Prostate gland (tissue), 2 donors: Measurements from ENCODE around the gene NEU1. TPM values are rescaled to one million over a fixed set of nuclear protein-coding genes. Genes with fewer than 3 reads are reported as not detected.
"Not testable (repeated sequence)": the region's sequence is repeated elsewhere in the genome, so short reads cannot be mapped to it uniquely, and the experiment has no call there.

Source experiments
- DNase-seq: peaks from one replicate; pipeline ENCODE4 v3.0.0-alpha.2; 2019; ENCODE audit warnings: low spot score
- H3K27ac ChIP-seq, 2 donors: fragments of 200-600 bp; sonication (generic); 2 replicates each; pipeline ENCODE4 v1.5.1; 2017 to 2019
- H3K27me3 ChIP-seq: fragments of 200-600 bp; sonication (generic); replicated peaks from 2 replicates; pipeline ENCODE4 v1.5.1; 2019; ENCODE audit not compliant: insufficient read depth
- H3K36me3 ChIP-seq, 2 donors: fragments of 200-600 bp; sonication (generic); 1 replicate in 1 of 2; 2 replicates in 1 of 2; pipeline versions ENCODE4 v1.5.1 to v1.8.1; 2017 to 2019
- H3K4me1 ChIP-seq: fragments of 200-600 bp; sonication (generic); replicated peaks from 2 replicates; pipeline ENCODE4 v1.5.1; 2019
- H3K4me3 ChIP-seq, 2 donors: fragments of 200-600 bp; sonication (generic); 2 replicates each; pipeline ENCODE4 v1.5.1; 2017 to 2019
- H3K9me3 ChIP-seq: fragments of 200-600 bp; sonication (generic); 2 replicates; pipeline ENCODE4 v1.5.1; 2017
- POLR2A ChIP-seq: fragments of 450-650 bp; IDR thresholded peaks from one replicate; pipeline ENCODE4 v1.6.1; 2016; ENCODE audit warnings: antibody characterized with exemption, mild to moderate bottlenecking
- POLR2AphosphoS5 ChIP-seq: sonication (generic); formaldehyde crosslinking; IDR thresholded peaks from one replicate; pipeline ENCODE4 v1.6.1; 2017; ENCODE audit warnings: antibody characterized with exemption
- WGBS: methylation state at CpG from one replicate; pipeline ENCODE4 v1.1.5; 2018; 5-methylcytosine and 5-hydroxymethylcytosine counted together
- intact Hi-C: fragments of 100-400 bp; cut with DNase I; formaldehyde crosslinking; loops from one replicate; pipeline ENCODE4 v1.14.2; 2022
- total RNA-seq, 2 donors: library from RNA; depleted of rRNA; stranded (reverse); fragments of >200 nt; gene quantifications; one replicate each; pipeline ENCODE4 v1.1.0, GENCODE V29; 2016
- TF ChIP-seq, protein P1 (sequence below), 4 experiments: fragments of 200-600 bp in 2 of 4; fragments of 450-650 bp in 2 of 4; sonication (generic) in 2 of 4; IDR thresholded peaks; 1 replicate in 3 of 4; 2 replicates in 1 of 4; pipeline ENCODE4 v1.5.1; 2016 to 2019; ENCODE audit warnings: antibody characterized with exemption in 4 of 4, mild to moderate bottlenecking in 2 of 4, moderate library complexity in 2 of 4

The NEU1 gene
- total RNA-seq, 2 donors from 2014 or later, result 88.4 to 117 TPM

DNA sequence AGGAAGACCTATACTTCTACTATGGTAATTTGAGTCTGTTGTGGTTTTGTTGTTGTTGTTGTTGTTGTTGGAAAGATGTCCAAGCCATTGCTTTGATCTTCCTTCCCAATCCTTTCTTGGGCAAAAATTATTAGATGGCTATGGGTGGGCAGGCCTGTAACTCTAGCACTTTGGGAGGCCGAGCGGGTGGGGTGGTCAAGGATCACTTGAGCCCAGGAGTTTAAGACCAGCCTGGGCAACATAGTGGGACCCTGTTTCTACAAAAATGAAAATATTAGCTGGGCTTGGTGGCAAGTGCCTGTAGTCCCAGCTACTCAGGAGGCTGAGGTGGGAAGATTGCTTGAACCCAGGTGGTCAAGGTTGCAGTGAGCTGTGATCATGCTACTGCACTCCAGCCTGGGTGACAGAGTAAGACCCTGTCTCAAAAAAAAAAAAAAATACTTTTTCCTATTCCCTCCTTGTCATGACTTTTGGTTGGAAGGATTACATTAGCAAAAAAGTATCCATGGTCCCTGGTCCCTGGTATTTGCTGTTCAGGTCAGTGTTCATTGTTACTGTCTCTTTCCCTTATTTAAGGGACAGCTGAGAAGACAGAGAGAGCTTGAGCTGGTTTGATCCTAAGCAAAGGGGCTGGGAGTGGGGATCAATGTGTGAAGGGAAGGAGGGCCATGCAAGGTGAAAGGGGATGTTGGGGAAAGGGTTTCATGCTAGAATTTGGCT is 11.7 kb downstream of the NEU1 start:
- no peak for DNase-seq
- no peaks in the 10 kb centered on the region for H3K27me3 ChIP-seq
- H3K36me3 ChIP-seq, result no peaks in the 10 kb centered on the region
- no peaks in the 10 kb centered on the region for H3K9me3 ChIP-seq
- H3K4me3 ChIP-seq, result no peak overlapping the region
- WGBS, result 97% methylated on average over 2 of the region's 2 CpGs
- H3K4me1 ChIP-seq, result no peaks in the 10 kb centered on the region
- TF ChIP-seq, protein P1, sequence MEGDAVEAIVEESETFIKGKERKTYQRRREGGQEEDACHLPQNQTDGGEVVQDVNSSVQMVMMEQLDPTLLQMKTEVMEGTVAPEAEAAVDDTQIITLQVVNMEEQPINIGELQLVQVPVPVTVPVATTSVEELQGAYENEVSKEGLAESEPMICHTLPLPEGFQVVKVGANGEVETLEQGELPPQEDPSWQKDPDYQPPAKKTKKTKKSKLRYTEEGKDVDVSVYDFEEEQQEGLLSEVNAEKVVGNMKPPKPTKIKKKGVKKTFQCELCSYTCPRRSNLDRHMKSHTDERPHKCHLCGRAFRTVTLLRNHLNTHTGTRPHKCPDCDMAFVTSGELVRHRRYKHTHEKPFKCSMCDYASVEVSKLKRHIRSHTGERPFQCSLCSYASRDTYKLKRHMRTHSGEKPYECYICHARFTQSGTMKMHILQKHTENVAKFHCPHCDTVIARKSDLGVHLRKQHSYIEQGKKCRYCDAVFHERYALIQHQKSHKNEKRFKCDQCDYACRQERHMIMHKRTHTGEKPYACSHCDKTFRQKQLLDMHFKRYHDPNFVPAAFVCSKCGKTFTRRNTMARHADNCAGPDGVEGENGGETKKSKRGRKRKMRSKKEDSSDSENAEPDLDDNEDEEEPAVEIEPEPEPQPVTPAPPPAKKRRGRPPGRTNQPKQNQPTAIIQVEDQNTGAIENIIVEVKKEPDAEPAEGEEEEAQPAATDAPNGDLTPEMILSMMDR (IDR thresholded peaks at IDR 0.05), result no peak
- TF ChIP-seq POLR2A (no peak), POLR2AphosphoS5 (no peak)
- no peak overlapping the region for H3K27ac ChIP-seq
- intact Hi-C loops, result no loop called here

DNA sequence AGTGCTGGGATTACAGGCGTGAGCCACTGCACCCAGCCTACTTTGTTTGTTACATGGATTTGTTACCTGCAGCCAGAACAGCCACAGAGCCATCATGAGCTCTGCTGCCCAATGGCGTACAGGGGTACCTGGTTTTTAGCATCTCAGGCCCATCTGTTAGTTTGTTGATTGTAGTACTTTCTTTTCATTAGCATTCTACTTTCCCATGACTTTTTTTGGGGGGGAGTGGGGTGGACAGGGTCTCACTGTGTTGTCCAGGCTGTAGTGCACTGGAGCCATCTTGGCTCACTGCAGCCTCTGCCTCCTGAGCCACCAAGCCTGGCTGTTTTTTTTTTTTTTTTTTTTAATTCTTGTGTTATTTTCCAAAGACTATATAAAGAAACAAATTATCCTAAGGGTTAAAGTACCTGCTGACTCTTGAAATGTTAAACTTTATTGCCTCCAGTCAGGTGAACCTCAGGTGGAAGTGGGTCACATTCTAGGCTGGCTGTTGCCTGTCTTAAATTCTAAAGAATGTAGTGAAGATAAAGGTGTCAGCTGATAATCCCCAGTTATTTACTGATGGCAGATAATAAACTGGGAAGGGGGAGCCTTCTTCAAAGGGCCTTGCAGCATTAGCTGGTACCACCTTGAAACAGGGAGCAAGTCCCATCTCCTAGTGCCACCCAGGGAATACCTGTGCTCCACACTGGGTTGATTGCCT is 15.2 kb downstream of the NEU1 start:
- DNase-seq, result no peak
- Histone ChIP-seq H3K4me3 (no peak overlapping the region), H3K4me1 (no peaks in the 10 kb centered on the region), H3K27me3 (no peaks in the 10 kb centered on the region), H3K27ac (no peak overlapping the region), H3K36me3 (no peaks in the 10 kb centered on the region), H3K9me3 (no peaks in the 10 kb centered on the region)
- intact Hi-C loops, result no loop called here
- WGBS, result 89% methylated on average over 2 of the region's 2 CpGs
- TF ChIP-seq, protein P1 (IDR thresholded peaks at IDR 0.05), result no peak
- TF ChIP-seq POLR2AphosphoS5, result no peak
- no peak for TF ChIP-seq POLR2A

DNA sequence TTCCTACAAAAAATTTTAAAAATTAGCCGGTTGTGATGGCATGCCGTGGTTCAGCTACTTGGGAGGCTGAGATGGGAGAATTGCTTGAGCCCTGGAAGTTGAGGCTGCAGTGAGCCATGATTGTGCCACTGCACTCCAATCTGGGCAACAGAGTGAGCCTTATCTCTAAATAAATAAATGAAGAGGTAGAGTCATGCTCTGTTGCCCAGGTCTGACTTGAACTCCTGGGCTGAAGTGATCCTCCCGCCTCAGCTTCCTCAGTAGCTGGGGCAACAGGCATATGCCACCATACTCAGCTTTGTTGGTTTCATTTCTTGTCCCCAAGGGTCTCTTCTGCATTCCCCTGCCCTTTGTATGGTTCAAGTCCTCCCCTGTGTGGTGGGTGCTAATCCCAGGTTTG is 18.1 kb downstream of the NEU1 start:
- Histone ChIP-seq H3K9me3 (no peaks in the 10 kb centered on the region), H3K36me3 (no peaks in the 10 kb centered on the region), H3K4me3 (no peak overlapping the region), H3K27me3 (no peaks in the 10 kb centered on the region), H3K27ac (no peak overlapping the region), H3K4me1 (no peaks in the 10 kb centered on the region)
- no peak for DNase-seq
- intact Hi-C loops, result no loop called here
- no peak for TF ChIP-seq POLR2A
- no peak for TF ChIP-seq POLR2AphosphoS5
- TF ChIP-seq, protein P1 (IDR thresholded peaks at IDR 0.05), result no peak
- WGBS, result 93% methylated on average over 3 of the region's 3 CpGs

- DNase-seq, result no peak
- TF ChIP-seq, protein P1 (IDR thresholded peaks at IDR 0.05), result no peak
- TF ChIP-seq POLR2A, result no peak
- TF ChIP-seq POLR2AphosphoS5, result no peak
- 84% methylated on average over 9 of the region's 9 CpGs for WGBS
- Histone ChIP-seq H3K4me3 (no peak overlapping the region), H3K27ac (no peak overlapping the region), H3K36me3 (peaks cover 0 to 3% of the 10 kb centered on the region in 2 donors), H3K27me3 (no peaks in the 10 kb centered on the region), H3K4me1 (peaks cover 5% of the 10 kb centered on the region), H3K9me3 (no peaks in the 10 kb centered on the region)
- intact Hi-C loops, result no loop called here
Measured at GRCh38 chr6:31842053-31842452, 20.6 kb downstream of the NEU1 start.

- WGBS, result 88% methylated on average over 8 of the region's 8 CpGs
- H3K4me3 ChIP-seq, H3K36me3 ChIP-seq, H3K27ac ChIP-seq, DNase-seq, H3K9me3 ChIP-seq, H3K27me3 ChIP-seq, intact Hi-C loops: not testable (repeated sequence)
- H3K4me1 ChIP-seq, result peaks cover 14% of the 10 kb centered on the region
Measured at GRCh38 chr6:31839779-31840126, 22.9 kb downstream of the NEU1 start.
